Stimulated activated CD8-positive, alpha-beta memory T cell treated with anti-CD3 and anti-CD28 coated beads, Interleukin-15, amount 100 ng/mL, for 48 hours (primary cell): ENCODE measurements around the gene PRIMA1.
"Not testable (repeated sequence)": the region's sequence is repeated elsewhere in the genome, so short reads cannot be mapped to it uniquely, and the experiment has no call there.

ENCODE experiments used
- DNase-seq, 2 donors: peaks; one replicate each; pipeline ENCODE4 v3.0.0-alpha.2; 2020; ENCODE audit warnings: low read depth in 2 of 2

The PRIMA1 gene

DNA sequence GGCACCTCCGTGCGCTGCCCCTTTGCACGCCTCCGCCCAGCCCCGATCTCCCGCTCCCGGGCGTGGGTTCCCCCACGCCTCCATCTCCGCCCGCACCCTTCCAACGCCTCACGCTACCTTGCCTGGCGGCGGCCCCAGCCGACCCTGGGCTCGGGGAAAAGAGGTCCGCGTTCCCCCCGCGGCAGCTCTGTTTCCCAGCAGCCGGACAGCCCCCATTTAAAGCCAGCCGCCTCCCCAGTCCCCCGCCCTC lies at the start of gene PRIMA1:
Gene PRIMA1 (minus strand): TSS at position 193 of the 250 bp plus-strand sequence. CDS start 767 bp downstream, outside the sequence.
- DNase-seq: no peak

- no peak for DNase-seq
Observed at GRCh38 chr14:93834699-93835371, 46.5 kb upstream of the PRIMA1 start.

GRCh38 chr14:93832665-93833064 lies 44.4 kb upstream of the PRIMA1 start:
- DNase-seq: no peak

- DNase-seq: no peak
Observed at GRCh38 chr14:93832081-93832480, 43.8 kb upstream of the PRIMA1 start.

- DNase-seq: no peak
Observed at GRCh38 chr14:93830753-93831461, 42.6 kb upstream of the PRIMA1 start.

- DNase-seq: no peak
Observed at GRCh38 chr14:93829839-93830481, 41.7 kb upstream of the PRIMA1 start.

DNA sequence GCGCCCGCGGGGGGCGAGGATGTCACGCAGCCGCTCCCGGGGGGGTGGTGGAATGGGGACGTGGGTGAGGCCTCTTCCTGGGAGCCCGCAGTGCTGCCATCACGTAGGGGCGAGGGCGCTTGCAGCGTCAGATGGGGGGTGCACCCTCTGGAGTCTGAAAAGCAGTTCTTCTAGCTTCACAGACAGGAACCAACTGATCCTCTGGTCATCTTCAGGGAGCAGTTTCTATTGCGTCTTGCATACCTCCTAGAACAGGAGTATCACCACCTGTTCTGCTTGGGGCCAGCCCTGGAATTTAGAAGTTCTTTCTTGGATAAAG lies 36.9 kb upstream of the PRIMA1 start:
- no peak for DNase-seq

- DNase-seq: no peak
Observed at GRCh38 chr14:93824518-93825234, 36.4 kb upstream of the PRIMA1 start.

DNA sequence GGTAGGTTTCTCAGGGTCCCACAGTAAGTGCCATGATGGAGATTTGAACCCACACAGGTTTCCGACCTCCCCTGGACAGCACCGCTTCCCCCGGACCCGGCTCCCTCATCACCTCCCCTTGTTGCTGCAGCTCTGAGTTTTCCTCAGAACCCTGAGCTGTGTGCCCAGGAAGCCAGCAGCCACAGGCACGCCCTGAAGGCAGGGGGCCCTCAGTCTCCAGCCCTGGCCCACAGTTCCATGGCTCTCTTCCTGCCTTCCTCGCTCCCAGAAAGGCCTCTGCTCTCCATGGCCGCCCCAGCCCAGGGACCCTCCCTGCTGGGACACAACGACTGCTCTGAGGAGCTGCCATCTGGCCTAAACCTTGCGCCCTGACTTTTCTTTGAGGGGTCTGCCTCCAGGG lies 35.8 kb upstream of the PRIMA1 start:
- DNase-seq: no peak

- no peak for DNase-seq
Observed at GRCh38 chr14:93821051-93821450, 32.8 kb upstream of the PRIMA1 start.

- no peak for DNase-seq
Observed at GRCh38 chr14:93818857-93819256, 30.6 kb upstream of the PRIMA1 start.

- DNase-seq: no peak
Observed at GRCh38 chr14:93811676-93812075, 23.4 kb upstream of the PRIMA1 start.

GRCh38 chr14:93811020-93811419 lies 22.7 kb upstream of the PRIMA1 start:
- DNase-seq: no peak

DNA sequence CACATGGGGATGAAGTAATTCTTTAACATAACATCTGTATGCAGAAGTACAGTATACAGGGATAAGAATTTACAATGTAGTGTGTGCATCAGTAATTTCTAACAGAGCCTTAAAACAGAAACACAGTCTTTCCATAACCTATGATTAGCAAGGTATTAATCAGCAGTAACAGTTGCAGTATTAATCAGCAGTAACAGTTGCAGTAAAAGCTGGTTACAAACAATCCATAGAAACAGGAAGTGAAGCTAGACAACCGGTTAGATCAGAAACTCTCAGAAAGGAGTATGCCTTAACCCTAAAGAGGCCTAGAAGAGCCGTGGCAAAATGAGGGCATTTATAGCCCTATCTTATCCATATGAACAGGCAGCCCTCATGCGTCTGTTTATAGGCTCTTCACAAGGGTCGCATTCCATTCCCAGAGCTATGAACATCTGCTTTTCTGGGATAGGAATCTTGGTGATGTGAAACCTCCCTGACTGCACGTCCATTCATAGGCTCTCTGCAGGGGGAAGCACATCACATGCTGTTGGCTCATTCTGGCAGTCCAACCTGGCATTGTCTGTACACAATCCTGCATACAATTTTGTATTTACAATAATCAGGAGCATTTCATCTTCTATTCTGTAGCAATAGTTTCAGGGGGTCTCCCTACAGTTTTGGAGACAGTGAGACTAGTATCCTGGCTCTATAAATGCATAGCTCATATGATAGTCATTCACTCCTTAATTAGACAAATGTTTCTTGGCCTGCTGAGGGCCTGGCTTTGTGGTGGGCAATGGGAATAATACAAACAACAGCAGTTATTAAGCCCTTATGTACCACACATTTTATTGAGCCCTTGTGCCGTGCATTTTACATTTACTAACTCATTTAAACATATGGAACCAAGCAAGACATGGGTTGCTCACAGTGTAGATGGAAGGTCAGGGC lies 21.5 kb upstream of the PRIMA1 start:
- not testable (repeated sequence) for DNase-seq

GRCh38 chr14:93804654-93805053 lies 16.4 kb upstream of the PRIMA1 start:
- DNase-seq: no peak

- no peak for DNase-seq
Observed at GRCh38 chr14:93803408-93804318, 15.4 kb upstream of the PRIMA1 start.

GRCh38 chr14:93799989-93800921 lies 12.0 kb upstream of the PRIMA1 start:
- DNase-seq: no peak

- DNase-seq: no peak
Observed at GRCh38 chr14:93799617-93799988, 11.3 kb upstream of the PRIMA1 start.

- DNase-seq: no peak
Observed at GRCh38 chr14:93797536-93797935, 9.3 kb upstream of the PRIMA1 start.

GRCh38 chr14:93797071-93797470 lies 8.8 kb upstream of the PRIMA1 start:
- DNase-seq: no peak
